ENCODE results near the gene CNTN2. TPM values are rescaled to one million over a fixed set of nuclear protein-coding genes. Genes with fewer than 3 reads are reported as not detected.
A peak's percentile ranks its signal among the peaks of the same experiment; 100 is the strongest.

Gene CNTN2
- total RNA-seq, 2 donors from 2014 or later, result 0.13 TPM; not detected in 1

- peaks cover 59% of the 10 kb centered on the region for H3K27me3 Mint-ChIP-seq (ENCODE audit: insufficient read depth)
- Histone ChIP-seq H3K9me3 (ENCODE audit: control insufficient read depth, low read length) (no peaks in the 10 kb centered on the region), H3K9ac (ENCODE audit: extremely low read depth, low read length, poor library complexity, severe bottlenecking) (no peak overlapping the region), H3K4me3 (ENCODE audit: low read length) (no peak overlapping the region), H3K4me1 (ENCODE audit: control insufficient read depth, insufficient read depth, low read length) (peaks cover 2% of the 10 kb centered on the region), H3K36me3 (ENCODE audit: control insufficient read depth, insufficient read depth, low read length) (no peaks in the 10 kb centered on the region), H3K27me3 (ENCODE audit: control insufficient read depth, insufficient read depth, low read length, poor library complexity, severe bottlenecking) (peaks cover 44% of the 10 kb centered on the region), H3K27ac (ENCODE audit: low read depth, low read length) (no peak overlapping the region)
- H3K9me3 Mint-ChIP-seq, result no peaks in the 10 kb centered on the region
- H3K27ac Mint-ChIP-seq, result no peak overlapping the region
- H3K36me3 Mint-ChIP-seq (ENCODE audit: low read depth), result no peaks in the 10 kb centered on the region
- no peaks in the 10 kb centered on the region for H3K4me1 Mint-ChIP-seq
- no peak for DNase-seq
- no peak overlapping the region for H3K4me3 Mint-ChIP-seq
- no peak for TF ChIP-seq CTCF (conservative IDR thresholded peaks at IDR 0.05)
- 88 to 98% methylated on average over 4 to 6 of the region's 6 CpGs for WGBS, 2 experiments (ENCODE audit: insufficient coverage in 1 of 2, insufficient read length in 1 of 2)
These were observed 4.8 kb upstream of the CNTN2 start for GRCh38 chr1:205038132-205038786.

GRCh38 chr1:205041001-205041715 lies 1.9 kb upstream of the CNTN2 start:
- no peak overlapping the region for H3K4me3 ChIP-seq (ENCODE audit: low read length)
- H3K9me3 ChIP-seq (ENCODE audit: control insufficient read depth, low read length), result no peaks in the 10 kb centered on the region
- Mint-ChIP-seq H3K36me3 (ENCODE audit: low read depth) (no peaks in the 10 kb centered on the region), H3K27ac (no peak overlapping the region), H3K4me1 (no peaks in the 10 kb centered on the region), H3K4me3 (no peak overlapping the region), H3K27me3 (ENCODE audit: insufficient read depth) (peaks cover 85% of the 10 kb centered on the region), H3K9me3 (no peaks in the 10 kb centered on the region)
- TF ChIP-seq CTCF (conservative IDR thresholded peaks at IDR 0.05), result no peak
- peaks cover 73% of the 10 kb centered on the region for H3K27me3 ChIP-seq (ENCODE audit: control insufficient read depth, insufficient read depth, low read length, poor library complexity, severe bottlenecking)
- DNase-seq, result no peak
- H3K4me1 ChIP-seq (ENCODE audit: control insufficient read depth, insufficient read depth, low read length), result no peaks in the 10 kb centered on the region
- no peak overlapping the region for H3K9ac ChIP-seq (ENCODE audit: extremely low read depth, low read length, poor library complexity, severe bottlenecking)
- no peak overlapping the region for H3K27ac ChIP-seq (ENCODE audit: low read depth, low read length)
- H3K36me3 ChIP-seq (ENCODE audit: control insufficient read depth, insufficient read depth, low read length), result no peaks in the 10 kb centered on the region
- 73 to 81% methylated on average over 4 of the region's 4 CpGs for WGBS, 2 experiments (ENCODE audit: insufficient coverage in 1 of 2, insufficient read length in 1 of 2)

- Mint-ChIP-seq H3K4me1 (no peaks in the 10 kb centered on the region), H3K27me3 (ENCODE audit: insufficient read depth) (peaks cover 88% of the 10 kb centered on the region), H3K4me3 (no peak overlapping the region), H3K9me3 (no peaks in the 10 kb centered on the region), H3K36me3 (ENCODE audit: low read depth) (no peaks in the 10 kb centered on the region), H3K27ac (no peak overlapping the region)
- 74 to 85% methylated on average over 12 to 15 of the region's 16 CpGs for WGBS, 2 experiments (ENCODE audit: insufficient coverage in 1 of 2, insufficient read length in 1 of 2)
- H3K4me1 ChIP-seq (ENCODE audit: control insufficient read depth, insufficient read depth, low read length), result no peaks in the 10 kb centered on the region
- H3K27me3 ChIP-seq (ENCODE audit: control insufficient read depth, insufficient read depth, low read length, poor library complexity, severe bottlenecking), result peaks cover 84% of the 10 kb centered on the region
- no peak for TF ChIP-seq CTCF (conservative IDR thresholded peaks at IDR 0.05)
- no peaks in the 10 kb centered on the region for H3K36me3 ChIP-seq (ENCODE audit: control insufficient read depth, insufficient read depth, low read length)
- no peak overlapping the region for H3K4me3 ChIP-seq (ENCODE audit: low read length)
- no peak for DNase-seq
- peak overlapping the region; percentile 18 for H3K27ac ChIP-seq (ENCODE audit: low read depth, low read length)
- H3K9ac ChIP-seq (ENCODE audit: extremely low read depth, low read length, poor library complexity, severe bottlenecking), result no peak overlapping the region
- H3K9me3 ChIP-seq (ENCODE audit: control insufficient read depth, low read length), result no peaks in the 10 kb centered on the region
These were observed 758 bp upstream of the CNTN2 start for GRCh38 chr1:205041998-205042910.

All from endodermal cell (in vitro differentiated cells).